K562 (cell line): Measurements from ENCODE around the gene SDK1. TPM values are rescaled to one million over a fixed set of nuclear protein-coding genes. Genes with fewer than 3 reads are reported as not detected.

Source experiments
- FOXJ2 ChIP-seq: fragments of 200-800 bp; sonication (Bioruptor generic); IDR thresholded peaks from 2 replicates; pipeline ENCODE4 v1.6.1; 2016; ENCODE audit warnings: missing genetic modification characterization, missing compliant biosample characterization
- HDAC3 ChIP-seq: fragments of 450-650 bp; IDR thresholded peaks from 2 replicates; pipeline ENCODE4 v1.6.1; 2018; ENCODE audit warnings: borderline replicate concordance, mild to moderate bottlenecking, moderate library complexity; ENCODE audit not compliant: partially characterized antibody
- JUNB ChIP-seq: fragments of 450-650 bp; formaldehyde crosslinking; conservative IDR thresholded peaks from 2 replicates; pipeline ENCODE4 v1.4.0; 2020; ENCODE audit warnings: mild to moderate bottlenecking
- RBFOX2 ChIP-seq: fragments of 200-400 bp; formaldehyde crosslinking; IDR thresholded peaks from 2 replicates; pipeline ENCODE4 v1.6.1; 2017; ENCODE audit warnings: low read depth, mild to moderate bottlenecking, low read length, moderate library complexity
- ZBED1 ChIP-seq: IDR thresholded peaks from 2 replicates; pipeline ENCODE4 v1.6.1; 2014
- ZNF644 ChIP-seq: fragments of 200-800 bp; sonication (Bioruptor generic); IDR thresholded peaks from 2 replicates; pipeline ENCODE4 v1.6.1; 2016; ENCODE audit warnings: low read depth, missing genetic modification characterization, missing compliant biosample characterization
- polyA plus RNA-seq, 8 experiments: library from polyadenylated mRNA; depleted of rRNA in 4 of 8; stranded (reverse) in 5 of 8; unstranded in 3 of 8; fragments of >200 nt; fragmentation: Nextera tagmentation in 2 of 8; fragmentation: Illumina TruSeq in 1 of 8; extraction: Ambion mirVana in 2 of 8; extraction: Trizol in 1 of 8; gene quantifications; 2 replicates each; pipeline versions ENCODE4 v1.2.1 to v1.2.3, GENCODE V29; 2011 to 2014; ENCODE audit warnings: inconsistent platforms in 1 of 8, missing spikeins in 1 of 8
- total RNA-seq, 7 experiments: library from RNA; depleted of rRNA in 6 of 7; stranded (reverse); fragments of >200 nt in 6 of 7; fragmentation: Illumina TruSeq in 2 of 7; extraction: Trizol in 2 of 7; gene quantifications; 2 replicates each; pipeline versions ENCODE4 v1.2.1 to v1.2.3, GENCODE V29; 2011 to 2021; ENCODE audit warnings: low replicate concordance in 1 of 7
- TF ChIP-seq, protein P1 (sequence below): fragments of 450-650 bp; IDR thresholded peaks from 2 replicates; pipeline ENCODE4 v1.6.1; 2016; ENCODE audit warnings: missing biosample characterization, missing genetic modification characterization
- TF ChIP-seq, protein P2 (sequence below): fragments of 450-650 bp; IDR thresholded peaks from 2 replicates; pipeline ENCODE4 v1.6.1; 2016; ENCODE audit warnings: mild to moderate bottlenecking, moderate library complexity

The SDK1 gene
- total and polyA plus RNA-seq, 9 of the 15 experiments (the other 6 are each of a cell fraction or from before 2014, with no cell fraction given), result 0.16 TPM; not detected in 8

DNA sequence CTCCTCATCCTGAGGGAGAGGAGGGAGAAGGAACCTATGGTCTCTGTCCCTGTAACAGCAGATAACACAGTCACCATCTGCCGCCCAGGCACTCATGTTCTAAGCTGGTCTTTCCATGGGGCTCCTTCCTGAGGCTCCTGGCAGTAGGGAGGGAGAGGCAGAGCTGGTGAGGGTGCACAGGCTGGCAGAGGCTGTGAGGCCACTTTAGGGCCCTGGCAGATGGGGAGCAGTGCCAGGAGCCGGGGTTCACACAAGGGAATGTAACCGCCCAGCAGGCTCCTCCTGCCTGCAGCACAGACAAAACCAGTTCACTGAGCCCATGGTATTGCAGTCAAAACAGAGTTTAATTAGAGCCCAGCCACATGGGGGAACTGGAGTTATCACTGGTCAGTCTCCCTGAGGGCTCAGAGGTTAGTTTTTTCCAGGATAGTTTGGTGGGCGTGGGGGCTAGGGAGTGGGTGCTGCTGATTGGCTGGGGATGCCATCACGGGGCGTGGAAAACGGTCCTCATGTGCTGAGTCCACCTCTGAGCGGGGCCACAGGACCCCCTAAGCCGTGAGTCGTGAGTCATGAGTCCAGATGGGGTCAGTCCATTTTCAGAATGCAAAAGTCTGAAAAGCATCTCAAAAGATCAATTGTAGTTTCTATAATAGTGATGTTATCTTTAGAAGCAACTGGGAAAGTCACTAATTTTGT lies 881.7 kb downstream of the SDK1 start (continued):
- TF ChIP-seq, protein P1, sequence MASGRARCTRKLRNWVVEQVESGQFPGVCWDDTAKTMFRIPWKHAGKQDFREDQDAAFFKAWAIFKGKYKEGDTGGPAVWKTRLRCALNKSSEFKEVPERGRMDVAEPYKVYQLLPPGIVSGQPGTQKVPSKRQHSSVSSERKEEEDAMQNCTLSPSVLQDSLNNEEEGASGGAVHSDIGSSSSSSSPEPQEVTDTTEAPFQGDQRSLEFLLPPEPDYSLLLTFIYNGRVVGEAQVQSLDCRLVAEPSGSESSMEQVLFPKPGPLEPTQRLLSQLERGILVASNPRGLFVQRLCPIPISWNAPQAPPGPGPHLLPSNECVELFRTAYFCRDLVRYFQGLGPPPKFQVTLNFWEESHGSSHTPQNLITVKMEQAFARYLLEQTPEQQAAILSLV, result no peak
- TF ChIP-seq FOXJ2 (tag) (no peak), RBFOX2 (no peak), ZBED1 (no peak), JUNB (CRISPR knock-in tag) (no peak), HDAC3 (no peak), ZNF644 (tag) (no peak)
- TF ChIP-seq, protein P2, sequence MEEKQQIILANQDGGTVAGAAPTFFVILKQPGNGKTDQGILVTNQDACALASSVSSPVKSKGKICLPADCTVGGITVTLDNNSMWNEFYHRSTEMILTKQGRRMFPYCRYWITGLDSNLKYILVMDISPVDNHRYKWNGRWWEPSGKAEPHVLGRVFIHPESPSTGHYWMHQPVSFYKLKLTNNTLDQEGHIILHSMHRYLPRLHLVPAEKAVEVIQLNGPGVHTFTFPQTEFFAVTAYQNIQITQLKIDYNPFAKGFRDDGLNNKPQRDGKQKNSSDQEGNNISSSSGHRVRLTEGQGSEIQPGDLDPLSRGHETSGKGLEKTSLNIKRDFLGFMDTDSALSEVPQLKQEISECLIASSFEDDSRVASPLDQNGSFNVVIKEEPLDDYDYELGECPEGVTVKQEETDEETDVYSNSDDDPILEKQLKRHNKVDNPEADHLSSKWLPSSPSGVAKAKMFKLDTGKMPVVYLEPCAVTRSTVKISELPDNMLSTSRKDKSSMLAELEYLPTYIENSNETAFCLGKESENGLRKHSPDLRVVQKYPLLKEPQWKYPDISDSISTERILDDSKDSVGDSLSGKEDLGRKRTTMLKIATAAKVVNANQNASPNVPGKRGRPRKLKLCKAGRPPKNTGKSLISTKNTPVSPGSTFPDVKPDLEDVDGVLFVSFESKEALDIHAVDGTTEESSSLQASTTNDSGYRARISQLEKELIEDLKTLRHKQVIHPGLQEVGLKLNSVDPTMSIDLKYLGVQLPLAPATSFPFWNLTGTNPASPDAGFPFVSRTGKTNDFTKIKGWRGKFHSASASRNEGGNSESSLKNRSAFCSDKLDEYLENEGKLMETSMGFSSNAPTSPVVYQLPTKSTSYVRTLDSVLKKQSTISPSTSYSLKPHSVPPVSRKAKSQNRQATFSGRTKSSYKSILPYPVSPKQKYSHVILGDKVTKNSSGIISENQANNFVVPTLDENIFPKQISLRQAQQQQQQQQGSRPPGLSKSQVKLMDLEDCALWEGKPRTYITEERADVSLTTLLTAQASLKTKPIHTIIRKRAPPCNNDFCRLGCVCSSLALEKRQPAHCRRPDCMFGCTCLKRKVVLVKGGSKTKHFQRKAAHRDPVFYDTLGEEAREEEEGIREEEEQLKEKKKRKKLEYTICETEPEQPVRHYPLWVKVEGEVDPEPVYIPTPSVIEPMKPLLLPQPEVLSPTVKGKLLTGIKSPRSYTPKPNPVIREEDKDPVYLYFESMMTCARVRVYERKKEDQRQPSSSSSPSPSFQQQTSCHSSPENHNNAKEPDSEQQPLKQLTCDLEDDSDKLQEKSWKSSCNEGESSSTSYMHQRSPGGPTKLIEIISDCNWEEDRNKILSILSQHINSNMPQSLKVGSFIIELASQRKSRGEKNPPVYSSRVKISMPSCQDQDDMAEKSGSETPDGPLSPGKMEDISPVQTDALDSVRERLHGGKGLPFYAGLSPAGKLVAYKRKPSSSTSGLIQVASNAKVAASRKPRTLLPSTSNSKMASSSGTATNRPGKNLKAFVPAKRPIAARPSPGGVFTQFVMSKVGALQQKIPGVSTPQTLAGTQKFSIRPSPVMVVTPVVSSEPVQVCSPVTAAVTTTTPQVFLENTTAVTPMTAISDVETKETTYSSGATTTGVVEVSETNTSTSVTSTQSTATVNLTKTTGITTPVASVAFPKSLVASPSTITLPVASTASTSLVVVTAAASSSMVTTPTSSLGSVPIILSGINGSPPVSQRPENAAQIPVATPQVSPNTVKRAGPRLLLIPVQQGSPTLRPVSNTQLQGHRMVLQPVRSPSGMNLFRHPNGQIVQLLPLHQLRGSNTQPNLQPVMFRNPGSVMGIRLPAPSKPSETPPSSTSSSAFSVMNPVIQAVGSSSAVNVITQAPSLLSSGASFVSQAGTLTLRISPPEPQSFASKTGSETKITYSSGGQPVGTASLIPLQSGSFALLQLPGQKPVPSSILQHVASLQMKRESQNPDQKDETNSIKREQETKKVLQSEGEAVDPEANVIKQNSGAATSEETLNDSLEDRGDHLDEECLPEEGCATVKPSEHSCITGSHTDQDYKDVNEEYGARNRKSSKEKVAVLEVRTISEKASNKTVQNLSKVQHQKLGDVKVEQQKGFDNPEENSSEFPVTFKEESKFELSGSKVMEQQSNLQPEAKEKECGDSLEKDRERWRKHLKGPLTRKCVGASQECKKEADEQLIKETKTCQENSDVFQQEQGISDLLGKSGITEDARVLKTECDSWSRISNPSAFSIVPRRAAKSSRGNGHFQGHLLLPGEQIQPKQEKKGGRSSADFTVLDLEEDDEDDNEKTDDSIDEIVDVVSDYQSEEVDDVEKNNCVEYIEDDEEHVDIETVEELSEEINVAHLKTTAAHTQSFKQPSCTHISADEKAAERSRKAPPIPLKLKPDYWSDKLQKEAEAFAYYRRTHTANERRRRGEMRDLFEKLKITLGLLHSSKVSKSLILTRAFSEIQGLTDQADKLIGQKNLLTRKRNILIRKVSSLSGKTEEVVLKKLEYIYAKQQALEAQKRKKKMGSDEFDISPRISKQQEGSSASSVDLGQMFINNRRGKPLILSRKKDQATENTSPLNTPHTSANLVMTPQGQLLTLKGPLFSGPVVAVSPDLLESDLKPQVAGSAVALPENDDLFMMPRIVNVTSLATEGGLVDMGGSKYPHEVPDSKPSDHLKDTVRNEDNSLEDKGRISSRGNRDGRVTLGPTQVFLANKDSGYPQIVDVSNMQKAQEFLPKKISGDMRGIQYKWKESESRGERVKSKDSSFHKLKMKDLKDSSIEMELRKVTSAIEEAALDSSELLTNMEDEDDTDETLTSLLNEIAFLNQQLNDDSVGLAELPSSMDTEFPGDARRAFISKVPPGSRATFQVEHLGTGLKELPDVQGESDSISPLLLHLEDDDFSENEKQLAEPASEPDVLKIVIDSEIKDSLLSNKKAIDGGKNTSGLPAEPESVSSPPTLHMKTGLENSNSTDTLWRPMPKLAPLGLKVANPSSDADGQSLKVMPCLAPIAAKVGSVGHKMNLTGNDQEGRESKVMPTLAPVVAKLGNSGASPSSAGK, result no peak
